ENCODE data around the gene EPHB2. TPM values are rescaled to one million over a fixed set of nuclear protein-coding genes. Genes with fewer than 3 reads are reported as not detected.

The EPHB2 gene
- total and polyA plus RNA-seq, 2 of the 8 experiments (the other 6 are each of a cell fraction or from before 2014, with no cell fraction given) = 15.8 to 17.2 TPM

GRCh38 chr1:22833699-22834098 is 123.1 kb downstream of the EPHB2 start (continued):
- TF ChIP-seq CHD7 (IDR thresholded peaks at IDR 0.05; ENCODE audit: insufficient replicate concordance, low read length) = no peak
- TF ChIP-seq CBX8 (IDR thresholded peaks at IDR 0.05; ENCODE audit: borderline replicate concordance, low read depth, low read length) = no peak
- TF ChIP-seq SIN3A (conservative IDR thresholded peaks at IDR 0.05 in 1 of 2, IDR thresholded peaks at IDR 0.05 in 1 of 2; ENCODE audit: low read depth in 1 of 2, low read length in 2 of 2) = no peak
- no peak for TF ChIP-seq FOSL1 (IDR thresholded peaks at IDR 0.05; ENCODE audit: insufficient read depth, low read depth, low read length)
- TF ChIP-seq MAFK (IDR thresholded peaks at IDR 0.05; ENCODE audit: low read depth, low read length) = no peak
- TF ChIP-seq, protein P1, sequence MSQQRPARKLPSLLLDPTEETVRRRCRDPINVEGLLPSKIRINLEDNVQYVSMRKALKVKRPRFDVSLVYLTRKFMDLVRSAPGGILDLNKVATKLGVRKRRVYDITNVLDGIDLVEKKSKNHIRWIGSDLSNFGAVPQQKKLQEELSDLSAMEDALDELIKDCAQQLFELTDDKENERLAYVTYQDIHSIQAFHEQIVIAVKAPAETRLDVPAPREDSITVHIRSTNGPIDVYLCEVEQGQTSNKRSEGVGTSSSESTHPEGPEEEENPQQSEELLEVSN (IDR thresholded peaks at IDR 0.05) = no peak
- no peak for TF ChIP-seq BACH1 (IDR thresholded peaks at IDR 0.05; ENCODE audit: low read length)
- TF ChIP-seq JUND (IDR thresholded peaks at IDR 0.05; ENCODE audit: low read length) = no peak
- no peak for TF ChIP-seq JUN (IDR thresholded peaks at IDR 0.05; ENCODE audit: low read depth, low read length)
